Measurements from ENCODE around the gene MELK. TPM values are rescaled to one million over a fixed set of nuclear protein-coding genes. Genes with fewer than 3 reads are reported as not detected.

The MELK gene
- polyA plus RNA-seq, 2 donors, result 3.8 to 9.0 TPM

- Histone ChIP-seq H3K4me1 (ENCODE audit: control insufficient read depth in 2 of 2, insufficient read depth in 2 of 2, low read length in 1 of 2) (no peaks in the 10 kb centered on the region), H3K4me3 (ENCODE audit: low read depth in 1 of 2, low read length in 2 of 2) (no peak overlapping the region), H3K36me3 (ENCODE audit: control insufficient read depth in 2 of 2, insufficient read depth in 2 of 2, low read length in 1 of 2) (no peaks in the 10 kb centered on the region), H3K27ac (ENCODE audit: low read depth in 2 of 2, low read length in 1 of 2) (no peak overlapping the region), H3K27me3 (ENCODE audit: control insufficient read depth in 1 of 2, insufficient read depth in 2 of 2, low read length in 2 of 2) (no peaks in the 10 kb centered on the region), H3K9me3 (ENCODE audit: control insufficient read depth in 2 of 2, insufficient read depth in 1 of 2, low read depth in 1 of 2, low read length in 1 of 2) (no peaks in the 10 kb centered on the region)
- 93 to 94% methylated on average over 7 of the region's 7 CpGs for WGBS, 2 donors
These were observed 84.1 kb downstream of the MELK start for GRCh38 chr9:36656842-36657241.

- 92 to 93% methylated on average over 6 of the region's 6 CpGs for WGBS, 2 donors
- no peaks in the 10 kb centered on the region for H3K4me1 ChIP-seq (ENCODE audit: control insufficient read depth in 2 of 2, insufficient read depth in 2 of 2, low read length in 1 of 2)
- no peaks in the 10 kb centered on the region for H3K36me3 ChIP-seq (ENCODE audit: control insufficient read depth in 2 of 2, insufficient read depth in 2 of 2, low read length in 1 of 2)
- H3K27me3 ChIP-seq (ENCODE audit: control insufficient read depth in 1 of 2, insufficient read depth in 2 of 2, low read length in 2 of 2), result no peaks in the 10 kb centered on the region
- H3K27ac ChIP-seq (ENCODE audit: low read depth in 2 of 2, low read length in 1 of 2), result no peak overlapping the region
- H3K9me3 ChIP-seq (ENCODE audit: control insufficient read depth in 2 of 2, insufficient read depth in 1 of 2, low read depth in 1 of 2, low read length in 1 of 2), result no peaks in the 10 kb centered on the region
- H3K4me3 ChIP-seq (ENCODE audit: low read depth in 1 of 2, low read length in 2 of 2), result no peak overlapping the region
These were observed 86.8 kb downstream of the MELK start for GRCh38 chr9:36659500-36659899.

GRCh38 chr9:36664806-36665205, 92.1 kb downstream of the MELK start:
- 80 to 83% methylated on average over 1 of the region's 1 CpG for WGBS, 2 donors
- Histone ChIP-seq H3K27me3 (ENCODE audit: control insufficient read depth in 1 of 2, insufficient read depth in 2 of 2, low read length in 2 of 2) (no peaks in the 10 kb centered on the region), H3K9me3 (ENCODE audit: control insufficient read depth in 2 of 2, insufficient read depth in 1 of 2, low read depth in 1 of 2, low read length in 1 of 2) (no peaks in the 10 kb centered on the region), H3K4me3 (ENCODE audit: low read depth in 1 of 2, low read length in 2 of 2) (no peak overlapping the region), H3K27ac (ENCODE audit: low read depth in 2 of 2, low read length in 1 of 2) (no peak overlapping the region), H3K4me1 (ENCODE audit: control insufficient read depth in 2 of 2, insufficient read depth in 2 of 2, low read length in 1 of 2) (no peaks in the 10 kb centered on the region), H3K36me3 (ENCODE audit: control insufficient read depth in 2 of 2, insufficient read depth in 2 of 2, low read length in 1 of 2) (no peaks in the 10 kb centered on the region)

GRCh38 chr9:36665387-36665786, 92.7 kb downstream of the MELK start:
- Histone ChIP-seq H3K27ac (ENCODE audit: low read depth in 2 of 2, low read length in 1 of 2) (no peak overlapping the region), H3K4me3 (ENCODE audit: low read depth in 1 of 2, low read length in 2 of 2) (no peak overlapping the region), H3K36me3 (ENCODE audit: control insufficient read depth in 2 of 2, insufficient read depth in 2 of 2, low read length in 1 of 2) (no peaks in the 10 kb centered on the region), H3K9me3 (ENCODE audit: control insufficient read depth in 2 of 2, insufficient read depth in 1 of 2, low read depth in 1 of 2, low read length in 1 of 2) (no peaks in the 10 kb centered on the region), H3K4me1 (ENCODE audit: control insufficient read depth in 2 of 2, insufficient read depth in 2 of 2, low read length in 1 of 2) (no peaks in the 10 kb centered on the region), H3K27me3 (ENCODE audit: control insufficient read depth in 1 of 2, insufficient read depth in 2 of 2, low read length in 2 of 2) (no peaks in the 10 kb centered on the region)
- 79 to 82% methylated on average over 2 of the region's 2 CpGs for WGBS, 2 donors

GRCh38 chr9:36665921-36666431, 93.3 kb downstream of the MELK start:
- 81 to 86% methylated on average over 3 of the region's 3 CpGs for WGBS, 2 donors
- Histone ChIP-seq H3K9me3 (ENCODE audit: control insufficient read depth in 2 of 2, insufficient read depth in 1 of 2, low read depth in 1 of 2, low read length in 1 of 2) (no peaks in the 10 kb centered on the region), H3K4me3 (ENCODE audit: low read depth in 1 of 2, low read length in 2 of 2) (no peak overlapping the region), H3K36me3 (ENCODE audit: control insufficient read depth in 2 of 2, insufficient read depth in 2 of 2, low read length in 1 of 2) (no peaks in the 10 kb centered on the region), H3K27ac (ENCODE audit: low read depth in 2 of 2, low read length in 1 of 2) (no peak overlapping the region), H3K27me3 (ENCODE audit: control insufficient read depth in 1 of 2, insufficient read depth in 2 of 2, low read length in 2 of 2) (no peaks in the 10 kb centered on the region), H3K4me1 (ENCODE audit: control insufficient read depth in 2 of 2, insufficient read depth in 2 of 2, low read length in 1 of 2) (no peaks in the 10 kb centered on the region)

- Histone ChIP-seq H3K27ac (ENCODE audit: low read depth in 2 of 2, low read length in 1 of 2) (no peak overlapping the region), H3K9me3 (ENCODE audit: control insufficient read depth in 2 of 2, insufficient read depth in 1 of 2, low read depth in 1 of 2, low read length in 1 of 2) (no peaks in the 10 kb centered on the region), H3K4me1 (ENCODE audit: control insufficient read depth in 2 of 2, insufficient read depth in 2 of 2, low read length in 1 of 2) (no peaks in the 10 kb centered on the region), H3K36me3 (ENCODE audit: control insufficient read depth in 2 of 2, insufficient read depth in 2 of 2, low read length in 1 of 2) (no peaks in the 10 kb centered on the region), H3K4me3 (ENCODE audit: low read depth in 1 of 2, low read length in 2 of 2) (no peak overlapping the region), H3K27me3 (ENCODE audit: control insufficient read depth in 1 of 2, insufficient read depth in 2 of 2, low read length in 2 of 2) (no peaks in the 10 kb centered on the region)
- WGBS, 2 donors, result 90 to 94% methylated on average over 3 of the region's 3 CpGs
These were observed 98.9 kb downstream of the MELK start for GRCh38 chr9:36671561-36671960.

- no peak overlapping the region for H3K4me3 ChIP-seq (ENCODE audit: low read depth in 1 of 2, low read length in 2 of 2)
- H3K36me3 ChIP-seq (ENCODE audit: control insufficient read depth in 2 of 2, insufficient read depth in 2 of 2, low read length in 1 of 2), result no peaks in the 10 kb centered on the region
- no peak overlapping the region for H3K27ac ChIP-seq (ENCODE audit: low read depth in 2 of 2, low read length in 1 of 2)
- H3K9me3 ChIP-seq (ENCODE audit: control insufficient read depth in 2 of 2, insufficient read depth in 1 of 2, low read depth in 1 of 2, low read length in 1 of 2), result no peaks in the 10 kb centered on the region
- H3K27me3 ChIP-seq (ENCODE audit: control insufficient read depth in 1 of 2, insufficient read depth in 2 of 2, low read length in 2 of 2), result no peaks in the 10 kb centered on the region
- 91 to 97% methylated on average over 1 of the region's 1 CpG for WGBS, 2 donors
- H3K4me1 ChIP-seq (ENCODE audit: control insufficient read depth in 2 of 2, insufficient read depth in 2 of 2, low read length in 1 of 2), result no peaks in the 10 kb centered on the region
These were observed 103.4 kb downstream of the MELK start for GRCh38 chr9:36676091-36676490.

- Histone ChIP-seq H3K36me3 (ENCODE audit: control insufficient read depth in 2 of 2, insufficient read depth in 2 of 2, low read length in 1 of 2) (no peaks in the 10 kb centered on the region), H3K4me1 (ENCODE audit: control insufficient read depth in 2 of 2, insufficient read depth in 2 of 2, low read length in 1 of 2) (no peaks in the 10 kb centered on the region), H3K27ac (ENCODE audit: low read depth in 2 of 2, low read length in 1 of 2) (no peak overlapping the region), H3K9me3 (ENCODE audit: control insufficient read depth in 2 of 2, insufficient read depth in 1 of 2, low read depth in 1 of 2, low read length in 1 of 2) (no peaks in the 10 kb centered on the region), H3K27me3 (ENCODE audit: control insufficient read depth in 1 of 2, insufficient read depth in 2 of 2, low read length in 2 of 2) (no peaks in the 10 kb centered on the region), H3K4me3 (ENCODE audit: low read depth in 1 of 2, low read length in 2 of 2) (no peak overlapping the region)
- WGBS, 2 donors, result 87 to 88% methylated on average over 8 of the region's 8 CpGs
These were observed 104.2 kb downstream of the MELK start for GRCh38 chr9:36676778-36677485.

GRCh38 chr9:36677611-36678010, 104.9 kb downstream of the MELK start:
- H3K4me3 ChIP-seq (ENCODE audit: low read depth in 1 of 2, low read length in 2 of 2), result no peak overlapping the region
- H3K4me1 ChIP-seq (ENCODE audit: control insufficient read depth in 2 of 2, insufficient read depth in 2 of 2, low read length in 1 of 2), result no peaks in the 10 kb centered on the region
- H3K9me3 ChIP-seq (ENCODE audit: control insufficient read depth in 2 of 2, insufficient read depth in 1 of 2, low read depth in 1 of 2, low read length in 1 of 2), result no peaks in the 10 kb centered on the region
- WGBS, 2 donors, result 82 to 88% methylated on average over 2 of the region's 2 CpGs
- no peaks in the 10 kb centered on the region for H3K36me3 ChIP-seq (ENCODE audit: control insufficient read depth in 2 of 2, insufficient read depth in 2 of 2, low read length in 1 of 2)
- no peaks in the 10 kb centered on the region for H3K27me3 ChIP-seq (ENCODE audit: control insufficient read depth in 1 of 2, insufficient read depth in 2 of 2, low read length in 2 of 2)
- H3K27ac ChIP-seq (ENCODE audit: low read depth in 2 of 2, low read length in 1 of 2), result no peak overlapping the region

- H3K4me3 ChIP-seq (ENCODE audit: low read depth in 1 of 2, low read length in 2 of 2), result no peak overlapping the region
- H3K36me3 ChIP-seq (ENCODE audit: control insufficient read depth in 2 of 2, insufficient read depth in 2 of 2, low read length in 1 of 2), result no peaks in the 10 kb centered on the region
- WGBS, 2 donors, result 76 to 88% methylated on average over 2 of the region's 2 CpGs
- no peaks in the 10 kb centered on the region for H3K9me3 ChIP-seq (ENCODE audit: control insufficient read depth in 2 of 2, insufficient read depth in 1 of 2, low read depth in 1 of 2, low read length in 1 of 2)
- H3K27me3 ChIP-seq (ENCODE audit: control insufficient read depth in 1 of 2, insufficient read depth in 2 of 2, low read length in 2 of 2), result no peaks in the 10 kb centered on the region
- H3K4me1 ChIP-seq (ENCODE audit: control insufficient read depth in 2 of 2, insufficient read depth in 2 of 2, low read length in 1 of 2), result no peaks in the 10 kb centered on the region
- H3K27ac ChIP-seq (ENCODE audit: low read depth in 2 of 2, low read length in 1 of 2), result no peak overlapping the region
These were observed 107.0 kb downstream of the MELK start for GRCh38 chr9:36679710-36680109.
